Lower leg skin (tissue), 3 donors: ENCODE results near the gene MFSD6L.

ENCODE experiments used
- POLR2A ChIP-seq, 2 donors: fragments of 450-650 bp; IDR thresholded peaks; one replicate each; pipeline ENCODE4 v1.6.1; 2016 to 2017; ENCODE audit warnings: antibody characterized with exemption in 2 of 2, mild to moderate bottlenecking in 1 of 2, moderate library complexity in 1 of 2
- TF ChIP-seq, protein P1 (sequence below), 3 donors: fragments of 450-650 bp; IDR thresholded peaks; one replicate each; pipeline ENCODE4 v1.5.1; 2016; ENCODE audit warnings: antibody characterized with exemption in 3 of 3, mild to moderate bottlenecking in 3 of 3, moderate library complexity in 2 of 3

DNA sequence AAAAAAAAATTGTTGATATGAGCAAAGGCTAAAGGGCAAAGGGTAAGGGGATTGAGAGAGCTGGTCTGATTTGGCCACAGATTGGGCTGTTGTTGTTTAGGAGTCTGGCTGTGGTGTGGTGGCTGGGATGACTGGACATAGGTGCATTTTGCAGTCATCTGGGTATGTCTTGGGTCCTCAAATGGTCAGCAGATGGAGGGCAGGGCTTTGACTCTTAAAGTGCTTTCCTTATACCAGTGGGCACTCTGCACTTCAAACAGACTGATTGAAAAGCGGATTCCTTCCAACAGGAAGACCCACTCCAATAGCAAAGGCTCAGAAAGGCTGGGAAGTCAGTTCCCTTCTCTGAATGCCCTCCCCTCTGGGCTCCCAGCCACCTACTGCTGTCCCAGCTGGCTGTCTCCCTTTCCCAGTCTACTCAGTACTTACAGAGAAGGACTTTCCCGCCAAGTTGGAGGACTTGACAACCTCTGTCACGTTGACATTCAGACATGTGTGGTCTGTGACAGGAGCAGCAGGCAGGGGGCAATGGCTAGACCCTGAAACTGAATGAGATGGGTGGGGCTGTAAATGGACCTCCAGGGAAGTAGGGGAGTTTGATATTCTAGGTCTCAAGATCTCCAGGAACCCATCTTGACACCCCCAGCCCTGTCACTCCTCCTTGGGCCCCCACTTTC lies 19.6 kb upstream of the MFSD6L start:
- TF ChIP-seq, protein P1, sequence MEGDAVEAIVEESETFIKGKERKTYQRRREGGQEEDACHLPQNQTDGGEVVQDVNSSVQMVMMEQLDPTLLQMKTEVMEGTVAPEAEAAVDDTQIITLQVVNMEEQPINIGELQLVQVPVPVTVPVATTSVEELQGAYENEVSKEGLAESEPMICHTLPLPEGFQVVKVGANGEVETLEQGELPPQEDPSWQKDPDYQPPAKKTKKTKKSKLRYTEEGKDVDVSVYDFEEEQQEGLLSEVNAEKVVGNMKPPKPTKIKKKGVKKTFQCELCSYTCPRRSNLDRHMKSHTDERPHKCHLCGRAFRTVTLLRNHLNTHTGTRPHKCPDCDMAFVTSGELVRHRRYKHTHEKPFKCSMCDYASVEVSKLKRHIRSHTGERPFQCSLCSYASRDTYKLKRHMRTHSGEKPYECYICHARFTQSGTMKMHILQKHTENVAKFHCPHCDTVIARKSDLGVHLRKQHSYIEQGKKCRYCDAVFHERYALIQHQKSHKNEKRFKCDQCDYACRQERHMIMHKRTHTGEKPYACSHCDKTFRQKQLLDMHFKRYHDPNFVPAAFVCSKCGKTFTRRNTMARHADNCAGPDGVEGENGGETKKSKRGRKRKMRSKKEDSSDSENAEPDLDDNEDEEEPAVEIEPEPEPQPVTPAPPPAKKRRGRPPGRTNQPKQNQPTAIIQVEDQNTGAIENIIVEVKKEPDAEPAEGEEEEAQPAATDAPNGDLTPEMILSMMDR (IDR thresholded peaks at IDR 0.05): no peak
- TF ChIP-seq POLR2A (IDR thresholded peaks at IDR 0.05): no peak
